Effector memory CD8-positive, alpha-beta T cell (primary cell): ENCODE results near the gene BMP6.

Experiments
- ATAC-seq: fragments of 150-1000 bp; cut with Tn5 transposase; replicated peaks from 2 replicates; pipeline ENCODE4 v1.10.0; 2021; ENCODE audit warnings: mild to moderate bottlenecking, moderate library complexity
- DNase-seq, 3 experiments: peaks; one replicate each; pipeline ENCODE4 v3.0.0; 2021
- H3K27ac Mint-ChIP-seq, 2 donors: one replicate each; pipeline ENCODE4 v1.8.0; 2022; ENCODE audit warnings: mild to moderate bottlenecking in 2 of 2, mixed read lengths in 2 of 2, moderate library complexity in 2 of 2
- H3K27me3 Mint-ChIP-seq, 2 donors: one replicate each; pipeline ENCODE4 v1.8.0; 2022; ENCODE audit warnings: mixed read lengths in 2 of 2
- H3K36me3 Mint-ChIP-seq: one replicate; pipeline ENCODE4 v1.8.0; 2022; ENCODE audit warnings: mild to moderate bottlenecking, moderate library complexity, mixed read lengths; ENCODE audit not compliant: insufficient read depth
- H3K4me1 Mint-ChIP-seq, 2 donors: one replicate each; pipeline ENCODE4 v1.8.0; 2022; ENCODE audit warnings: low read depth in 2 of 2, mixed read lengths in 2 of 2
- H3K4me3 Mint-ChIP-seq, 2 donors: one replicate each; pipeline ENCODE4 v1.8.0; 2022; ENCODE audit warnings: mild to moderate bottlenecking in 2 of 2, mixed read lengths in 2 of 2, moderate library complexity in 2 of 2
- H3K9me3 Mint-ChIP-seq, 2 donors: one replicate each; pipeline ENCODE4 v1.8.0; 2022; ENCODE audit warnings: mixed read lengths in 2 of 2

Gene BMP6

DNA sequence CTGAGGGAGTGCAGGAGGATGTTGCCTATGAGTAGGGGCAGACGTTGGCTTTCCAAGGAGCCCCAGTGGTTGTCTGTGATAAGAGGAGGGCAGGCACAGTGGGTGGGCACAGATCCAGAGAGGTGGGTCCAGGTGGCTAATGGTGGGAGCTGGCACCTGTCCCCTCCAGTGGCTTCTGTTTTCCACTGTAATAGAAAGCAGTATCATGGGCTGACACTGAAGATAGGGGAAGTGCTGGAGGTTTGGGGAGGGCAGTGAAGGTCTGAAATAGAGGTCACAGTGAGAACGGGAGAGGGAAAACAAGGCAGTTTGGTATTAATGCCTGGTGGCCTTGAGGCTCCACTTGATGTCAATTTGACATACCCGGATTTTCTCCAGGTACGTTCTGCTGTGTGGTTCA, 195.1 kb downstream of the BMP6 start:
- Mint-ChIP-seq H3K27ac (no peak overlapping the region), H3K4me3 (no peak overlapping the region), H3K27me3 (peaks cover 16 to 21% of the 10 kb centered on the region in 2 donors), H3K4me1 (no peaks in the 10 kb centered on the region), H3K9me3 (peaks cover 0 to 7% of the 10 kb centered on the region in 2 donors), H3K36me3 (no peaks in the 10 kb centered on the region)
- DNase-seq (no peak), ATAC-seq (no peak)

DNA sequence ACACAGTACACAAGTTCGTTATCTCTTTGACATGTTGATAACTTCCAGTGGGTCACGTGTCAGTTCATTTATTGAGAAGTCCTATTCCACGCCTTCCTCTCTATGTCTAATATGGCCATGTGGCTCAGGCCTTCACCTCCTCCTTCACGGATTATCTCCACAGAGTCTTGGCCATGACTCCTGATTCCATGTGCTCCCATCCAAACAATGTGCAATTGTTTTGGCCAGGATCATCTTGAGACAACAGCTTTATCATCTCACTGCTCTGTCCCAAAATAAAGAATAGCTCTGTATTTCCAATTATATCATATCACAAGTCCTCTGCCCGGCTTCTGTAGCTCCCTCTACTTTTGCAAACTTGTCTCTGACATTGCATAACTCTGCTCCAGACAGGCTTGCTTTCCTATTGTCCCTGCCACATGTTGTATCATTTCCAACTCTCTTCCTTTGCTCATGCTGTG, 195.8 kb downstream of the BMP6 start:
- H3K27ac Mint-ChIP-seq, result no peak overlapping the region
- peaks cover 0 to 7% of the 10 kb centered on the region in 2 donors for H3K9me3 Mint-ChIP-seq
- ATAC-seq (no peak), DNase-seq (no peak)
- no peaks in the 10 kb centered on the region for H3K4me1 Mint-ChIP-seq
- H3K27me3 Mint-ChIP-seq, result peaks cover 21% of the 10 kb centered on the region in 2 donors
- H3K4me3 Mint-ChIP-seq, result no peak overlapping the region
- H3K36me3 Mint-ChIP-seq, result no peaks in the 10 kb centered on the region

DNA sequence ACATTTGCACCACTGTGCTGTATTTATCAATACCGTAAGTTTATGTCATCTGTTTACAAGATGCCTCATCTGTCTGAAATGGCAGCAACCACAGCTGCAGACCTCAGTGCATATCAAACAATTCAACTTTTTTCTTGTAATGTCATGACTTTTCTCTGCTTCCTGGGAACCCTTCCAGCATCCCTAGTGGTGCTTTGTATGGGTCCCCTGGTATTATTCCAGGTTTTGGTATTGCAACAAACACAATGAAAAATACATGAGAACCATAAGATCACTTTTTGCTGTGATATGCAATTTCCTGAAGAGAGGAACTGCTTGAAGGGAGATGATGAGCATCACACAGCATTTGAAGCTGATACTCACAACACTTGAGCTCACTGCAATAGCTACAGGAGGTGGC, 196.7 kb downstream of the BMP6 start:
- Mint-ChIP-seq H3K36me3 (no peaks in the 10 kb centered on the region), H3K27ac (no peak overlapping the region), H3K9me3 (peaks cover 0 to 7% of the 10 kb centered on the region in 2 donors), H3K4me1 (no peaks in the 10 kb centered on the region), H3K4me3 (no peak overlapping the region), H3K27me3 (peaks cover 25 to 26% of the 10 kb centered on the region in 2 donors)
- ATAC-seq (no peak), DNase-seq (no peak)

DNA sequence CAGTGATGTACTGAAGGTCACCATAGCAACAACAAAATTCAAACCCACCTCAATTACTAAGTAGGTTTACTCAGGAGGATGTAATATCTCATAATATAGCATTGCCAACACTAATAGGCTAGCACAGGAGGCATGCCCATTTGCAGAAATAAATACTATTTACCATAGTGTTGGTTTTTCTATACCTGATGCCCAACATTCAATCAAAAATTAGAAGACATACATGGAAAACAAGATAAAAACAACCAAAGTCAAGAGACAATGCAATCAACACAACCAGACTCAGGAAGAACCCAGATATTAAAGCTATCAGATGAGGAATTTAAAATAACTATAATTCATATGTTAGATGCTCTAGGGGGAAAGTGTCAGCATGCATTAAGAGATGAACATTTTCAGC, 199.0 kb downstream of the BMP6 start:
- no peak overlapping the region for H3K27ac Mint-ChIP-seq
- ATAC-seq, result no peak
- peaks cover 0 to 7% of the 10 kb centered on the region in 2 donors for H3K9me3 Mint-ChIP-seq

More for the DNA sequence above, 199.0 kb downstream of the BMP6 start:
- no peak overlapping the region for H3K4me3 Mint-ChIP-seq
- H3K4me1 Mint-ChIP-seq, result no peaks in the 10 kb centered on the region
- H3K27me3 Mint-ChIP-seq, result peaks cover 33 to 49% of the 10 kb centered on the region in 2 donors
- H3K36me3 Mint-ChIP-seq, result no peaks in the 10 kb centered on the region
- no peak for DNase-seq
